GM12878 (cell line): ENCODE data around the gene HEXA. TPM values are rescaled to one million over a fixed set of nuclear protein-coding genes. Genes with fewer than 3 reads are reported as not detected.

Experiments used
- ATAC-seq: fragments of 200-7000 bp; cut with Tn5 transposase; 3 replicates; pipeline ENCODE4 v1.9.1; 2020; ENCODE audit warnings: mild to moderate bottlenecking, moderate library complexity
- BruUV-seq: library from RNA; stranded (reverse); fragments of 400-500 nt; replicated peaks from 2 replicates; lab custom pipeline; 2021; lab: Mats Ljungman, UMichigan
- CTCF ChIA-PET: fragments of 300-600 bp; sonication (Branson Sonifier 250); formaldehyde crosslinking; extraction: SDS; loops from one replicate; lab custom pipeline; 2021; ENCODE audit warnings: inconsistent platforms; lab: Yijun Ruan, JAX
- POLR2A ChIA-PET: fragments of 350-600 bp; formaldehyde crosslinking; extraction: SDS; loops from one replicate; lab custom pipeline; 2021; ENCODE audit warnings: inconsistent platforms; lab: Charles Lee
- RAD21 ChIA-PET: fragments of 300-600 bp; sonication (Branson Sonifier 250); formaldehyde crosslinking; loops from one replicate; lab custom pipeline; 2023; ENCODE audit warnings: antibody characterized with exemption; ENCODE audit not compliant: unreplicated experiment; lab: Charles Lee
- SMC1A ChIA-PET: fragments of 300-600 bp; sonication (Branson Sonifier 250); formaldehyde crosslinking; loops from one replicate; lab custom pipeline; 2023; ENCODE audit not compliant: unreplicated experiment, uncharacterized antibody; lab: Charles Lee
- DNase-seq: peaks from one replicate; pipeline ENCODE4 v3.0.0-alpha.2; 2011; ENCODE audit warnings: low read depth, low spot score
- FAIRE-seq: peaks from 3 replicates; lab custom pipeline; 2011; peaks lifted over from hg19 to GRCh38; lab: Jason Lieb, UNC
- H2AFZ ChIP-seq: 2 replicates; pipeline ENCODE4 v1.6.0; 2011; ENCODE audit warnings: low read depth, low read length, control low read depth; ENCODE audit not compliant: control insufficient read depth
- H3K27ac ChIP-seq: 2 replicates; pipeline ENCODE4 v1.5.1; 2011; ENCODE audit warnings: control low read depth; ENCODE audit not compliant: control insufficient read depth, insufficient read depth
- H3K27me3 ChIP-seq, 2 experiments: replicated peaks in 1 of 2; 2 replicates each; pipeline versions ENCODE4 v1.6.0 to v1.6.1; 2011; ENCODE audit warnings: low read length in 1 of 2; ENCODE audit not compliant: control insufficient read depth in 2 of 2, insufficient read depth in 2 of 2
- H3K36me3 ChIP-seq, 2 experiments: 2 replicates each; pipeline ENCODE4 v1.5.1; 2011; ENCODE audit warnings: low read length in 1 of 2; ENCODE audit not compliant: control insufficient read depth in 2 of 2, insufficient read depth in 2 of 2
- H3K4me1 ChIP-seq: 2 replicates; pipeline ENCODE4 v1.6.1; 2011; ENCODE audit warnings: mild to moderate bottlenecking, low read length, moderate library complexity, mixed read lengths; ENCODE audit not compliant: control insufficient read depth, insufficient read depth
- H3K4me2 ChIP-seq: 2 replicates; pipeline ENCODE4 v1.6.0; 2011; ENCODE audit warnings: control low read depth; ENCODE audit not compliant: control insufficient read depth, insufficient read depth
- H3K4me3 ChIP-seq: fragments of 200-600 bp; sonication (generic); 2 replicates; pipeline ENCODE4 v1.5.1; 2016
- H3K79me2 ChIP-seq: 2 replicates; pipeline ENCODE4 v1.6.0; 2011; ENCODE audit warnings: low read length; ENCODE audit not compliant: control insufficient read depth, insufficient read depth
- H3K9ac ChIP-seq: 2 replicates; pipeline ENCODE4 v1.8.0; 2011; ENCODE audit warnings: low read length, control low read depth, mixed read lengths; ENCODE audit not compliant: control insufficient read depth, insufficient read depth
- H3K9me3 ChIP-seq: replicated peaks from 3 replicates; pipeline ENCODE4 v1.5.1; 2011; ENCODE audit warnings: mild to moderate bottlenecking, low read length; ENCODE audit not compliant: control insufficient read depth, insufficient read depth
- H4K20me1 ChIP-seq: 2 replicates; pipeline ENCODE4 v1.6.0; 2011; ENCODE audit not compliant: control insufficient read depth, insufficient read depth
- BRCA1 ChIP-seq: IDR thresholded peaks from 2 replicates; pipeline ENCODE4 v1.6.1; 2011; ENCODE audit warnings: low read depth, low read length, improper control_type of control experiment
- CREB1 ChIP-seq: IDR thresholded peaks from 2 replicates; pipeline ENCODE4 v1.6.1; 2012; ENCODE audit warnings: low read depth, mild to moderate bottlenecking, inconsistent platforms
- MEF2A ChIP-seq: IDR thresholded peaks from 2 replicates; pipeline ENCODE4 v1.6.1; 2011; ENCODE audit warnings: low read depth, mild to moderate bottlenecking, low read length, moderate library complexity; ENCODE audit not compliant: insufficient read depth
- POLR2AphosphoS2 ChIP-seq: IDR thresholded peaks from 2 replicates; pipeline ENCODE4 v1.6.1; 2011; ENCODE audit warnings: low read depth, mild to moderate bottlenecking, low read length, improper control_type of control experiment, moderate library complexity
- SKIL ChIP-seq: fragments of 450-650 bp; IDR thresholded peaks from 2 replicates; pipeline ENCODE4 v1.6.1; 2017; ENCODE audit warnings: mild to moderate bottlenecking, low read depth, inconsistent platforms; ENCODE audit not compliant: poor library complexity, severe bottlenecking
- TCF3 ChIP-seq: IDR thresholded peaks from 2 replicates; pipeline ENCODE4 v1.6.1; 2012; ENCODE audit warnings: low read depth, mild to moderate bottlenecking, low read length, borderline replicate concordance; ENCODE audit not compliant: insufficient read depth
- WGBS: methylation state at CpG from one replicate; pipeline ENCODE4 v1.1.6; 2016; ENCODE audit warnings: low lambda C conversion rate; ENCODE audit not compliant: insufficient replicate concordance, insufficient coverage; ENCODE audit errors: missing lambda C conversion rate; 5-methylcytosine and 5-hydroxymethylcytosine counted together
- in situ Hi-C: fragments of 300-500 bp; cut with MboI; formaldehyde crosslinking; loops from 9 replicates; pipeline ENCODE4 v1.14.3; 2018; ENCODE audit warnings: mixed read lengths
- intact Hi-C: fragments of 100-400 bp; cut with micrococcal nuclease; formaldehyde crosslinking; loops from one replicate; pipeline ENCODE4 v1.14.2; 2022; ENCODE audit not compliant: unreplicated experiment
- polyA plus RNA-seq, 11 experiments: library from polyadenylated mRNA; depleted of rRNA in 4 of 11; unstranded in 6 of 11; stranded (reverse) in 5 of 11; fragments of >200 nt; fragmentation: Nextera tagmentation in 4 of 11; fragmentation: Illumina TruSeq in 1 of 11; extraction: Ambion mirVana in 4 of 11; extraction: Trizol in 1 of 11; gene quantifications; 1 replicate in 1 of 11; 2 replicates in 10 of 11; pipeline versions ENCODE4 v1.2.1 to v1.2.3, GENCODE V29; 2011 to 2016; ENCODE audit warnings: inconsistent platforms in 2 of 11, missing spikeins in 2 of 11, low read depth in 1 of 11
- total RNA-seq, 4 experiments: library from RNA; depleted of rRNA in 3 of 4; stranded (reverse); fragments of >200 nt in 3 of 4; fragmentation: Illumina TruSeq in 1 of 4; extraction: Trizol in 1 of 4; gene quantifications; 2 replicates each; pipeline versions ENCODE4 v1.2.1 to v1.2.3, GENCODE V29; 2013 to 2021

Gene HEXA
- total and polyA plus RNA-seq, 10 of the 15 experiments (the other 5 are each of a cell fraction or from before 2014, with no cell fraction given) = 24.5 to 151 (median 69.3) TPM

GRCh38 chr15:72304596-72304995 is 71.2 kb downstream of the HEXA start:
- in situ Hi-C loops (no loop called here), intact Hi-C loops (no loop called here)
- CTCF ChIA-PET = interaction anchor here (0.7 to 1.6 kb wide), 2 partner anchors 8 to 10 kb away, joined by 4 read pairs; no protein-coding TSS in a partner anchor
- no peak overlapping the region for H3K4me2 ChIP-seq
- no TSS peak for BruUV-seq
- no peaks in the 10 kb centered on the region for H3K9me3 ChIP-seq
- H3K27ac ChIP-seq = no peak overlapping the region
- H3K9ac ChIP-seq = no peak overlapping the region
- SMC1A ChIA-PET = no interaction called here
- no peak overlapping the region for H2AFZ ChIP-seq
- H3K36me3 ChIP-seq = no peaks in the 10 kb centered on the region
- ATAC-seq (no peak), FAIRE-seq (no peak), DNase-seq (no peak)
- no peaks in the 10 kb centered on the region for H3K27me3 ChIP-seq
- H3K79me2 ChIP-seq = no peaks in the 10 kb centered on the region
- POLR2A ChIA-PET = no interaction called here
- RAD21 ChIA-PET = no interaction called here
- WGBS = 66% methylated on average over 7 of the region's 7 CpGs
- no peak overlapping the region for H3K4me3 ChIP-seq
- TF ChIP-seq POLR2AphosphoS2 (no peak), BRCA1 (no peak), TCF3 (no peak), SKIL (no peak), MEF2A (no peak), CREB1 (no peak)
- no peaks in the 10 kb centered on the region for H4K20me1 ChIP-seq
- no peaks in the 10 kb centered on the region for H3K4me1 ChIP-seq
